ENCODE data around the gene PRDX1.
"Not testable (repeated sequence)": the region's sequence is repeated elsewhere in the genome, so short reads cannot be mapped to it uniquely, and the experiment has no call there.

- TF ChIP-seq EZH2phosphoT487 (IDR thresholded peaks at IDR 0.05; ENCODE audit: unreplicated experiment); EZH2 (IDR thresholded peaks at IDR 0.05; ENCODE audit: low read depth, unreplicated experiment); CTCF (conservative IDR thresholded peaks at IDR 0.05; ENCODE audit: low read depth in 2 of 2): not testable (repeated sequence)
Observed at GRCh38 chr1:45519774-45520173, 1.9 kb downstream of the PRDX1 start.
